Calu3 (cell line): ENCODE data around the gene MAP2K7. TPM values are rescaled to one million over a fixed set of nuclear protein-coding genes. Genes with fewer than 3 reads are reported as not detected.

Experiments used
- BruUV-seq: library from RNA; stranded (reverse); fragments of 400-500 nt; replicated peaks from 2 replicates; lab custom pipeline; 2021; lab: Mats Ljungman, UMichigan
- CTCF ChIA-PET: fragments of 300-600 bp; sonication (Branson Sonifier 250); formaldehyde crosslinking; loops from one replicate; lab custom pipeline; 2022; ENCODE audit warnings: antibody characterized with exemption; lab: Charles Lee
- DNase-seq: peaks from one replicate; pipeline ENCODE4 v3.0.0; 2022
- H3K27ac Mint-ChIP-seq: one replicate; pipeline ENCODE4 v1.8.0; 2022; ENCODE audit warnings: mixed read lengths; ENCODE audit not compliant: unreplicated experiment
- H3K27me3 Mint-ChIP-seq: one replicate; pipeline ENCODE4 v1.8.0; 2022; ENCODE audit warnings: mixed read lengths; ENCODE audit not compliant: unreplicated experiment
- H3K36me3 Mint-ChIP-seq: one replicate; pipeline ENCODE4 v1.8.0; 2022; ENCODE audit warnings: mild to moderate bottlenecking, moderate library complexity, mixed read lengths; ENCODE audit not compliant: insufficient read depth, unreplicated experiment
- H3K4me1 Mint-ChIP-seq: one replicate; pipeline ENCODE4 v1.8.0; 2022; ENCODE audit warnings: mild to moderate bottlenecking, low read depth, mixed read lengths; ENCODE audit not compliant: unreplicated experiment
- H3K4me3 Mint-ChIP-seq: one replicate; pipeline ENCODE4 v1.8.0; 2022; ENCODE audit warnings: mild to moderate bottlenecking, low read depth, moderate library complexity, mixed read lengths; ENCODE audit not compliant: unreplicated experiment
- H3K9me3 Mint-ChIP-seq: one replicate; pipeline ENCODE4 v1.8.0; 2022; ENCODE audit warnings: low read depth, mixed read lengths; ENCODE audit not compliant: unreplicated experiment
- intact Hi-C: fragments of 100-400 bp; cut with micrococcal nuclease; formaldehyde crosslinking; loops from one replicate; pipeline ENCODE4 v1.10.0; 2022; ENCODE audit not compliant: unreplicated experiment
- total RNA-seq: library from RNA; stranded (reverse); gene quantifications from 2 replicates; pipeline ENCODE4 v1.2.3, GENCODE V29; 2022
- TF ChIP-seq, protein P1 (sequence below): fragments of 200-600 bp; IDR thresholded peaks from one replicate; pipeline ENCODE4 v1.8.0; 2022; ENCODE audit warnings: antibody characterized with exemption; ENCODE audit not compliant: unreplicated experiment

MAP2K7 gene
- total RNA-seq, 1 experiment from 2014 or later, result 28.0 TPM

DNA sequence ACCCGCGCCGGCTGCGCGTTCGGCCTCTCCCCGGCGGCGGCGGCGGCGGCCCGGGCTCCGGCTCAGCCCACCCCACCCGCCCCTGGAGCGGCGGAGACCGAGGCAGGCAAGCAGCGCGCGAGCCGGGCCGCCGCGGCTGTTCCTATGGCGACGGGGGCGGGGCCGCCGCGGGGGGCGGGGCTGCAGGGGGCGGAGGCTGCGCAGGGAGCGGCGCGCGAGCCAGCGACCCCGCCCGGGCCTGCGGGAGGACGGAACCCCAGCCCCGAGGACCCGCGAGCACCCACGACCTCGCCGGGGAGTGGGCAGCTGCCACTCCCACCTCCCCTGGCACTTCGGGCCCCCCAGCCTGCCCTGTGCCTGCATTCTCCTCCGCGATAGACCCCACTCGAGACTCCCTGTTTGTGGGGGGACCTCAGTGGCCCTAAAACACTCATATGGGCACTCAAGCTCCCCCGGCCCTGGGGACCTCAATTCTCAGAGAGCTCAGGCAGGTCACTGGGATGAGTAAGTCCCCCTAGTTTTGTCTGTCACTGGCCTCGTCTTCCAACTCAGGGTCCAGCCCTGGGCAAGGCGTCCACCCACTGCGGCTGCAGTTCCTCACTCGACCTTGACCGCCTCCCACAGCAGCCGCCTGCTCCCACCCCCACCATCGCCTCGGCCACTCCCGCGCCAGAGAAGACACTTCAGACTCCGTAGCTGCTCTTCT, 22.5 kb downstream of the MAP2K7 start, which contains the start of gene CTXN1:
Gene CTXN1 (minus strand): TSS at position 115 of the 706 bp plus-strand sequence. CDS start 597 bp downstream, outside the sequence.
- BruUV-seq, result no TSS peak
- peaks cover 8% of the 10 kb centered on the region for H3K4me1 Mint-ChIP-seq
- CTCF ChIA-PET, result interaction anchor here (1.0 kb wide), 1 partner anchor 17 kb away, joined by 7 read pairs; the partner anchor contains the start of gene TIMM44
- H3K27me3 Mint-ChIP-seq, result no peaks in the 10 kb centered on the region
- no peaks in the 10 kb centered on the region for H3K9me3 Mint-ChIP-seq
- TF ChIP-seq, protein P1, sequence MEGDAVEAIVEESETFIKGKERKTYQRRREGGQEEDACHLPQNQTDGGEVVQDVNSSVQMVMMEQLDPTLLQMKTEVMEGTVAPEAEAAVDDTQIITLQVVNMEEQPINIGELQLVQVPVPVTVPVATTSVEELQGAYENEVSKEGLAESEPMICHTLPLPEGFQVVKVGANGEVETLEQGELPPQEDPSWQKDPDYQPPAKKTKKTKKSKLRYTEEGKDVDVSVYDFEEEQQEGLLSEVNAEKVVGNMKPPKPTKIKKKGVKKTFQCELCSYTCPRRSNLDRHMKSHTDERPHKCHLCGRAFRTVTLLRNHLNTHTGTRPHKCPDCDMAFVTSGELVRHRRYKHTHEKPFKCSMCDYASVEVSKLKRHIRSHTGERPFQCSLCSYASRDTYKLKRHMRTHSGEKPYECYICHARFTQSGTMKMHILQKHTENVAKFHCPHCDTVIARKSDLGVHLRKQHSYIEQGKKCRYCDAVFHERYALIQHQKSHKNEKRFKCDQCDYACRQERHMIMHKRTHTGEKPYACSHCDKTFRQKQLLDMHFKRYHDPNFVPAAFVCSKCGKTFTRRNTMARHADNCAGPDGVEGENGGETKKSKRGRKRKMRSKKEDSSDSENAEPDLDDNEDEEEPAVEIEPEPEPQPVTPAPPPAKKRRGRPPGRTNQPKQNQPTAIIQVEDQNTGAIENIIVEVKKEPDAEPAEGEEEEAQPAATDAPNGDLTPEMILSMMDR, result no peak
- intact Hi-C loops, result no loop called here
- peak within 1 kb of the TSS; percentile 66 for H3K4me3 Mint-ChIP-seq
- DNase-seq, result peak; percentile 79
- H3K36me3 Mint-ChIP-seq, result peaks cover 39% of the 10 kb centered on the region
- peak within 1 kb of the TSS; percentile 61 for H3K27ac Mint-ChIP-seq

DNA sequence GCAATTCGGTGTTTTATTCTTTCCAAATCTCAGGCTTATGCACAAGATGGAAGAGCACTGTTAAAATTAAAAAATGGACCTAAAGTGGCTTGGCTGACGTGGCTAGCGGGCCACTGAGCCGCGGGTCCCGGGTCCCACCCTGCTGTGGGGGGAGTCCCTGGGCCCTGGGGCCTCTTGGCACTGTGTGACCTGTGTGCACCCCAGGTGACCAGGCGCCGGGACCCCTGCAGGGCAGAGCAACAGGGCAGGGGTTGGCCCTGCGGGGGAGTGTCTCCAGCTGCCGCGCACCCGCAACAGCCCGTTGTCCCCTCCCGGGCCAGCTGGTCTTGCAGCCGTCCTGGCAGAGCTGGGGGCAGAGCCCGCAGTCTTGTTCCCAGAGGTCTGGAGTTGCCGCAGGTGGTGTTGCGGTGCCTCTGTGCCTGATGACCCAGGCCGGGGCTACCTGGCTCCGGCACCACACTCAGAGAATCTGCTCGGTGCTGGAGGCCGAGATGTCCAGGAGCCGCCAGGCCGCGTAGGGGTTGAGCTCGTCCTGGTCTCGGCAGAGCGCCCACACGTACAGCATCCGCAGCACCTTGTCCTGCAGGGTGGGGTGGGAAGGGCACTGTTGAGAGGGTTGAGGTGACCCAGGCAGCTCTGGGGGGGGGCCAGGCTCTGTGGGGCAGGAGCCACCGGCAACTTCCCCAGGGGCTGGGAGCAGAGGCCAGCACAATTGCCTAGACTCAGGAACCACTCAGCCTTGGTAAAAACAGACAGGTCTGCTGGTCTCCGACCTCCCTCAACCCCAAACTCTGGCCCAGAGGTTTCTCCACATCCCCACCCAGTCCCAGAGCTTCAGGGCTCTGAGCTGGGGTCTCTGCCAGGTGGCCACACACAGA, 23.3 kb downstream of the MAP2K7 start:
- intact Hi-C loops, result no loop called here
- BruUV-seq, result no TSS peak
- CTCF ChIA-PET, result interaction anchor here (1.0 kb wide), 1 partner anchor 16 kb away, joined by 7 read pairs; the partner anchor contains the start of gene TIMM44
- Mint-ChIP-seq H3K27ac (no peak overlapping the region), H3K9me3 (no peaks in the 10 kb centered on the region), H3K36me3 (peaks cover 41% of the 10 kb centered on the region), H3K27me3 (no peaks in the 10 kb centered on the region), H3K4me1 (peaks cover 8% of the 10 kb centered on the region), H3K4me3 (peak overlapping the region; percentile 50)
- DNase-seq, result no peak
- TF ChIP-seq, protein P1, result no peak

DNA sequence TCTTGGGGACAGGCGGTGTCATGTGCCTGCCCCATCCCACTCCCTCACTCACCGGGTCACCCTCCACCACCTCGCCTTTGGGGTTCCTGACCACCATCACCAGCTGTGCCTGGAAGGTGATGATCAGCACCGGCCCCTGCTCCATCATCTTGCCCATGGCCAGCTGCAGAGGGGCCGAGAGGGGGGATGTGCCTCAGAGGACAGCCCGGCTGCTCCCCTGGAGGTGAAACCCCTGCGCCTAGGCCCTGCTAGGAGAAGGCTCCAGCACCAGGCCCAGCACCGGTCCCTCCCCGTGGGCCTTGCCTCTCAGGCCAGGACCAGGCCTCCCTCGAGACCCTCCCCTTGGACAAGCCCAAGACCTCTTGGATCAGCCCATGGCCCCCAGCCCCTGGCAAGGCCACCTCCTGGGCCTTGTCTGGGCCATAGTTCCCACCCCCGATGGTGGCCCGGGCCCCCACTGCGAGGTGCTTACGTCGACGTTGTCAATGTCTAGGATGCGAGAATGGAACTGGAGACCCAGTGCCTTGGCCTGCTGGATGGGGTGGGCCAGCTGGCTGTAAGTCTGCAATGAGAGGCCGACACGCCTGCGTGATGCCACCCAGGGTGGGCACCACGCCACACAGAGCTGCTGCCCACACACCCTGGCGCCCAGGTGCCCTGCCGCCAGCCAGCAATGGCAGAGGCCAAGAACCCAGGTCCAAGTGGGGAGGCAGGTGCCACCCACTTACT, 24.1 kb downstream of the MAP2K7 start:
- Mint-ChIP-seq H3K9me3 (no peaks in the 10 kb centered on the region), H3K4me3 (no peak overlapping the region), H3K4me1 (peaks cover 8% of the 10 kb centered on the region), H3K36me3 (peaks cover 45% of the 10 kb centered on the region), H3K27me3 (no peaks in the 10 kb centered on the region), H3K27ac (no peak overlapping the region)
- no TSS peak for BruUV-seq
- TF ChIP-seq, protein P1, result no peak
- CTCF ChIA-PET, result no interaction called here
- no peak for DNase-seq
- intact Hi-C loops, result no loop called here

DNA sequence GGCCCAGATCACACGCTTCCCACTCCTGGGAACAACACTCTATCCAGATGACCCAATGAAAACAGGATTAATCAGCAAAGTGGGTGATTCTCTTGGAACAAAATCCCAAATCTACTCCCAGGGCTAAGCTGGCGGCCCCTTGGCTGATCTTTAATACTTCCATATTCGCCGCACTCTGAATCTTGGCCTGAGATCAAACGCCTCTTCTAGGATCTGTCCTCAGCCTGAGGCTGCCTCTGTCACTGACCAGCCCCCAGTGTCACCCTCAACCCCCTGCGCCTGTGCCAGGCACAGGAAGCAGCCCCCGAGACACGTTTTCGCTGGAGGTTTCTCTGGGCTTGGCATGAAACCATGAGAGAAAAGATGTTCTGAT, 24.6 kb downstream of the MAP2K7 start:
- TF ChIP-seq, protein P1, result no peak
- peaks cover 47% of the 10 kb centered on the region for H3K36me3 Mint-ChIP-seq
- peaks cover 8% of the 10 kb centered on the region for H3K4me1 Mint-ChIP-seq
- DNase-seq, result no peak
- no peak overlapping the region for H3K4me3 Mint-ChIP-seq
- intact Hi-C loops, result no loop called here
- H3K9me3 Mint-ChIP-seq, result no peaks in the 10 kb centered on the region
- BruUV-seq, result no TSS peak
- H3K27me3 Mint-ChIP-seq, result no peaks in the 10 kb centered on the region
- H3K27ac Mint-ChIP-seq, result no peak overlapping the region
- CTCF ChIA-PET, result interaction anchor here (0.6 to 1.4 kb wide), 2 partner anchors 8 to 132 kb away, joined by 4 to 8 read pairs; partner anchors contain the start of gene SNAPC2
